Vagina (tissue), 2 donors: ENCODE measurements around the gene MAP1LC3C. TPM values are rescaled to one million over a fixed set of nuclear protein-coding genes. Genes with fewer than 3 reads are reported as not detected.

Experiments used
- DNase-seq, 2 donors: peaks; one replicate each; pipeline ENCODE4 v3.0.0-alpha.2; 2017; ENCODE audit errors: extremely low spot score in 2 of 2
- H3K27ac ChIP-seq: fragments of 200-600 bp; sonication (generic); one replicate; pipeline ENCODE4 v1.5.1; 2019
- H3K27me3 ChIP-seq: fragments of 200-600 bp; sonication (generic); one replicate; pipeline ENCODE4 v1.5.1; 2019
- H3K36me3 ChIP-seq, 2 donors: fragments of 200-600 bp; sonication (generic); one replicate each; pipeline ENCODE4 v1.5.1; 2017 to 2019
- H3K4me1 ChIP-seq: fragments of 200-600 bp; sonication (generic); one replicate; pipeline ENCODE4 v1.5.1; 2019
- H3K4me3 ChIP-seq, 2 donors: fragments of 200-600 bp; sonication (generic); 1 replicate in 1 of 2; 2 replicates in 1 of 2; pipeline ENCODE4 v1.5.1; 2016 to 2019
- H3K9me3 ChIP-seq: fragments of 200-600 bp; sonication (generic); one replicate; pipeline ENCODE4 v1.5.1; 2019
- CTCF ChIP-seq, 3 experiments: fragments of 450-650 bp in 2 of 3; fragments of 200-600 bp in 1 of 3; sonication (generic) in 1 of 3; IDR thresholded peaks; one replicate each; pipeline ENCODE4 v1.5.1; 2017 to 2019; ENCODE audit warnings: antibody characterized with exemption in 3 of 3, mild to moderate bottlenecking in 2 of 3, moderate library complexity in 2 of 3
- POLR2A ChIP-seq, 2 donors: fragments of 450-650 bp; IDR thresholded peaks; one replicate each; pipeline ENCODE4 v1.6.1; 2017; ENCODE audit warnings: antibody characterized with exemption in 2 of 2, mild to moderate bottlenecking in 2 of 2, moderate library complexity in 2 of 2
- POLR2AphosphoS5 ChIP-seq, 2 donors: sonication (generic); formaldehyde crosslinking; IDR thresholded peaks; one replicate each; pipeline ENCODE4 v1.9.0; 2017; ENCODE audit warnings: antibody characterized with exemption in 2 of 2, mild to moderate bottlenecking in 2 of 2, low read depth in 1 of 2; ENCODE audit not compliant: insufficient read depth in 1 of 2
- intact Hi-C: fragments of 100-400 bp; cut with DNase I; formaldehyde crosslinking; loops from one replicate; pipeline ENCODE4 v1.15.1; 2023
- total RNA-seq: library from RNA; depleted of rRNA; stranded (reverse); fragments of >200 nt; gene quantifications from one replicate; pipeline ENCODE4 v1.2.3, GENCODE V29; 2016

MAP1LC3C gene
- total RNA-seq, 1 donor from 2014 or later, result 1.2 TPM

DNA sequence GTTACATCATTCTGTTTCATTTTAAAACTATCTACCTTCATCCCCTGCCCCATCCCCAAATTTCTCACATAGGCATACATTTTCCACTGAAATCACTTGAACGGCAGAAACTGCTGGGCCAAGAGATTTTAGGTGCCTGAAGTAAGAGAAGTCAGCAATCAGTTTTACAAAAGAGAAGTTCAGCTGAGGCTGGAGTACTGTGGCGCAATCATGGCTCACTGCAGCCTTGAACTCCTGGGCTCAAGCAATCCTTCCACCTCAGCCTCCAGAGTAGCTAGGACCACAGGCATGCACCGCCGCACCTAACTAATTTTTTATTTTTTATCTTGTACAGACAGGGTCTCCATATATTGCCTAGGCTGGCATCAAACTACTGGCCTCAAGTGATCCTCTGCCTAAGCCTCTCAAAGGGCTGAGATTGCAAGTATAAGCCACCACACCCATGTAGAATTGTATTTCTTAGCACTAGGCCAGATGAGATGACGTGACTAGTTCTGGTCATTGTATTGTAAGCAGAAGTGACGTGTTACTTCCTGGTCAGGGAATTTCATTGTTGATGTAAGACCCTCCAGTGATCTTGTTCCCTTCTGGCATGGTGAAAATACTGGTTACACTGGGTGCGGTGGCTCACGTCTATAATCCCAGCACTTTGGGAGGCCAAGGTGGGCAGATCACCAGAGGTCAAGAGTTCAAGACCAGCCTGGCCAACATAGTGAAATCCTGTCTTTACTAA is 34.2 kb downstream of the MAP1LC3C start:
- Histone ChIP-seq H3K27me3 (no peaks in the 10 kb centered on the region), H3K4me1 (no peaks in the 10 kb centered on the region), H3K9me3 (no peaks in the 10 kb centered on the region), H3K27ac (no peak overlapping the region), H3K36me3 (no peaks in the 10 kb centered on the region), H3K4me3 (no peak overlapping the region)
- TF ChIP-seq POLR2AphosphoS5 (IDR thresholded peaks at IDR 0.05; ENCODE audit: insufficient read depth in 1 of 2, low read depth in 1 of 2), result no peak
- no peak for TF ChIP-seq POLR2A (IDR thresholded peaks at IDR 0.05)
- no peak for TF ChIP-seq CTCF (IDR thresholded peaks at IDR 0.05)
- intact Hi-C loops, result no loop called here
- DNase-seq, result no peak

DNA sequence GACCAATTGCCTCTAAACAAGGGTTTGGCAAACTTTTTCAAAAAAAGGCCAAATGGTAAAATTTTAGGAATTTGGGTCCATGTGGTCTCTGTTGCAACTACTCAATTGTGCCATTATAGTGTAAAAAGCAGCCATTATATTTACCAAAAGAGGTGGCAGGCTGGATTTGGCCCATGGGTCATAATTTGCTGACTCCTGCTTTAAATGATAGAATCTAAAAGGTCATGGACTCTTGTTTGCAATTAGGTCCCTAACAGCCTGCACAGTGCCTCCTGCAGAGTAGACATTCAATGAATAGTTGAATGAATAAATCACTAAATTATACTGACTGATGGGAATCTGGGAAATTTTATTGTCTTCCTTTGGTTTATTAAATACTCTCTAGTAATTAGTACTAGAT is 35.2 kb downstream of the MAP1LC3C start:
- no peak overlapping the region for H3K4me3 ChIP-seq
- no peak for DNase-seq
- no peak for TF ChIP-seq POLR2AphosphoS5 (IDR thresholded peaks at IDR 0.05; ENCODE audit: insufficient read depth in 1 of 2, low read depth in 1 of 2)
- TF ChIP-seq POLR2A (IDR thresholded peaks at IDR 0.05), result no peak
- no peak for TF ChIP-seq CTCF (IDR thresholded peaks at IDR 0.05)
- intact Hi-C loops, result no loop called here
- no peaks in the 10 kb centered on the region for H3K9me3 ChIP-seq
- H3K4me1 ChIP-seq, result no peaks in the 10 kb centered on the region
- H3K27ac ChIP-seq, result no peak overlapping the region
- H3K27me3 ChIP-seq, result no peaks in the 10 kb centered on the region
- H3K36me3 ChIP-seq, result no peaks in the 10 kb centered on the region

- TF ChIP-seq CTCF (IDR thresholded peaks at IDR 0.05) (no peak), POLR2A (IDR thresholded peaks at IDR 0.05) (no peak), POLR2AphosphoS5 (IDR thresholded peaks at IDR 0.05; ENCODE audit: insufficient read depth in 1 of 2, low read depth in 1 of 2) (no peak)
- Histone ChIP-seq H3K4me1 (no peaks in the 10 kb centered on the region), H3K4me3 (no peak overlapping the region), H3K36me3 (no peaks in the 10 kb centered on the region), H3K9me3 (no peaks in the 10 kb centered on the region), H3K27me3 (no peaks in the 10 kb centered on the region), H3K27ac (no peak overlapping the region)
- intact Hi-C loops, result no loop called here
- DNase-seq, result no peak
Observed at GRCh38 chr1:241962153-241962552, 36.7 kb downstream of the MAP1LC3C start.

- Histone ChIP-seq H3K36me3 (no peaks in the 10 kb centered on the region), H3K4me1 (no peaks in the 10 kb centered on the region)
- DNase-seq, result no peak
Observed at GRCh38 chr1:241957692-241958494, 41.0 kb downstream of the MAP1LC3C start, which contains the start of gene BECN2. Gene BECN2 (plus strand): TSS chr1:241957767. CDS start chr1:241957767, 0 bp downstream.

More at GRCh38 chr1:241957692-241958494, 41.0 kb downstream of the MAP1LC3C start, which contains the start of gene BECN2:
- Histone ChIP-seq H3K4me3 (no peak within 1 kb of the TSS), H3K27ac (no peak within 1 kb of the TSS), H3K9me3 (no peaks in the 10 kb centered on the region), H3K27me3 (no peaks in the 10 kb centered on the region)
- TF ChIP-seq POLR2A (IDR thresholded peaks at IDR 0.05), result no peak
- TF ChIP-seq POLR2AphosphoS5 (IDR thresholded peaks at IDR 0.05; ENCODE audit: insufficient read depth in 1 of 2, low read depth in 1 of 2), result no peak
- TF ChIP-seq CTCF (IDR thresholded peaks at IDR 0.05), result no peak
- intact Hi-C loops, result loop anchor here (1.0 kb wide), 1 partner anchor 44 kb away; no protein-coding TSS in a partner anchor
